ENCODE data around the gene SMCO2.

Gene SMCO2

DNA sequence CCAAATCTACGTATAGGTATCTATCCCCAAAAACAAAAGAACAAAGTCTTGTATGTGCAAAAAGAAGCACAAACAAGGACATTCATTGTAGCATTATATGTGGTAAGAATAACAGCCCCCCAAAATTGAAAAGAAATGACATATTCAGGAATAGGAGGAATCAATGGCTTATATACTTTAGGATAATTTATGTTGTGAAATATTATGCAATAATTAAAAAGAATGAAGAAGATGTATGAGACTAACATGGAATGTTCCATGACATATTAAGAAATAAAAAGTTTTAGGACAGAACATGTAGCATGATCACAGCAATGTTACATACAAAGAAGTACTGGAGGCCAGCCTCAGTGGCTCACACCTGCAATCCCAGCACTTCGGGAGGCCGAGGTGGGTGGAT is 9.1 kb downstream of the SMCO2 start:
- DNase-seq = no peak

DNA sequence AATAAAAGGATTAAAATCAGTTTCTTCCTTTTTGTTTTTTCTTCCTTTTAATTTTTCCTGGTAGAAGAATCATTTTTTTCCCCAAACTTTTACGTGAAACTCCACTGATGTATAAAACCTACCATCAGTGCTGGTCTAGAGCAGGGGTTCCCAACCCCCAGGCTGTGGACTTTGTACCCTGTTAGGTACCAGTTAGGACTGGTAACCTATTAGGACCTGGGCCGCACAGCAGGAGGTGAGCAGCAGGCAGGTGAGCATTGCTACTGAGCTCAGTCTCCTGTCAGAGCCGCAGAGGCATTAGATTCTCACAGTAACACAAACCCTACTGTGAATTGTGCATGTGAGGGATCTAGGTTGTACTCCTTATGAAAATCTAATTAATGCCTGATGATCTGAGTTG is 10.1 kb downstream of the SMCO2 start:
- peak; percentile 10 for DNase-seq

GRCh38 chr12:27460471-27460978 is 14.0 kb downstream of the SMCO2 start:
- DNase-seq = no peak

GRCh38 chr12:27462151-27462694 is 15.7 kb downstream of the SMCO2 start:
- no peak for DNase-seq

DNA sequence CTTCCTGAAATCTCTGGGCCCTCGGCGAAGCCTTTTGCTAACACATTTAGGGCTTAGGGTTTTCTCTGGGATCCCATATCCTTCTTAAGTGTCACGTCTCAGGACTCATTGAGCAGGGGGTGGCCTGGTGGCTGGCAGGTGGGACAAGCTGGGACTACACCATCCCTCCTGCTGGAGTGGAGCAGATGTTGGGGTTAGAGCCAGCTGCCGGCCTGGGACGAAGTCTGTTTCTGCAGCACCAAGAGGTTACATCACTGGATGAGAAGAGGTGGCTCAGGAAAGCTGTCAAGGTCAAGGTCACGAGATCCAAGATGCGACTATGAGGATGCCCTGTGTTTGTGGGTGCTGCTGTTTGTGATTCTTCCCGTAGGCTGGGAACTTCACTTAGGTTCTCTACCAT is 16.3 kb downstream of the SMCO2 start:
- DNase-seq = no peak

DNA sequence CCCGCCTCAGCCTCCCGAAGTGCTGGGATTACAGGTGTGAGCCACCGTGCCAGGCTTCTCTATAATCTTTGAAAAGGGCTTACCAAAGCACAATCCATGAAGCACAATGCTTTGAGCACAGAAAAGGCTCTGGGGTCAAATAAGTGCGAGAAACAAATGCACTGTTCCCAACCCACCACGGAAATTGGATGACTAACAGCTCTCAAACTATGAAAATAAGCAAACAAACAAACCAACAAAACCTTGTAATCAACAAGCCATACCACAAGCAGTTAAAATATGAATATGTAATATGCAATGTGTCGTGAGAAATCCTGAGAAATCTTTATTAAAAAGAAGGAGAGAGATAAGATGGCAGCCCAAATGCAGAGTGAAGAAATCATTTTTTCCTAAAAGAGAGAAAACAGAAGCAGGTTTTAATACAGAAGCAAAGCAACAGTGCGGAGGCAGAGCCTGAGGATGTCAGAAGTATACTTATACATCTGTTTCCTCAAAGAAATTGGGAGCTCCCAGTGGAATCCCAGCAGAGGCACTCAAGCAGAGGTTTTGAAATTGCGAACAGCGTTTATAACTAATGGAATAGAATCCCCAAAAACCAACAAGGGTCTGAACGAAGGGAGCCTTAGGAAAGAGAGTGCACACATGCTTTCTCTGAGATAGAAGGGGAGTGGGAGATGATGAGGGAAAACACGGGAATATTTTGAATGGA is 17.1 kb downstream of the SMCO2 start:
- DNase-seq = no peak

DNA sequence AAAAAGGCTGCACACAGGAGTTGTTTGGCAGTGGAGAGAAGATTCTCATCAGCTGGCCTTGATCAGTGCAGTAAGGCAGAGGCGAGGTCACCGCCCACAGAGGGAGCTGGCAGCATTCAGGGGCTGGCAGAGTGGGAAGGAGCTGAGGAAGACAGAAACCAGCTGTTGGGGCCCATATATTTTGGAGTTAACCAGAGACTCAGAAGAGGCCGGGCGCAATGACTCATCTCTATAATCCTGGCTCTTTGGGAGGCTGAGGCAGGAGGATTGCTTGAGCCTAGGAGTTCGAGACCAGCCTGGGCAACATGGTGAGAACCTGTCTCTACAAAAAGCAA is 17.7 kb downstream of the SMCO2 start:
- no peak for DNase-seq

GRCh38 chr12:27467641-27468040 is 21.1 kb downstream of the SMCO2 start:
- DNase-seq = no peak

GRCh38 chr12:27468241-27468640 is 21.7 kb downstream of the SMCO2 start:
- no peak for DNase-seq

DNA sequence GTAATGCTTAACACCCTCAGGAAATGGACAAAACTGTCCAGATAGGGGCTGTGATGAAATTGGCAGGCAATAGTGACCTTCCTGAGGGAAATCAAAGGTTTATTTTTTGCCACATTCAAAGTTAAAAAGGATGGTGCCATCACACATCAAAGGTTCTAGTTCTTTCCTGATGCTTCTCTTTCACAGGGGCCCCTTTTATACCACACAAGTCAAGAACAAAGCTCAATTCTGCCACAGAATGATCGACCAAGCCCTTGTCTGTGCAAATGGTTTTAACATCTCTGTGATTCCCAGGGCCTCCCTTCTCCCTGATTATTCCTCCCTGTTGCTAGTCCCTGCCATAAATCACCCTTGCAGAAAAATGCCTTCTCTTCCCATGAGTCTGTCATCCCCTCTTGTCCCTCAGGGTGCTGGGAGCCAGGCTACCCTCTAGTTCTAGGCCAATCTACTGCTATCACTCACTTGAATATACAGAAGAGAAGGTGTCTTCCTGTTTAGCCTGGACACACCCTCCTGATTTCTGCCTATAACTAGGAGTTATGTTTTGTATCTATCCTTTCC is 22.7 kb downstream of the SMCO2 start:
- no peak for DNase-seq

GRCh38 chr12:27472604-27473003 is 26.1 kb downstream of the SMCO2 start:
- DNase-seq = no peak

DNA sequence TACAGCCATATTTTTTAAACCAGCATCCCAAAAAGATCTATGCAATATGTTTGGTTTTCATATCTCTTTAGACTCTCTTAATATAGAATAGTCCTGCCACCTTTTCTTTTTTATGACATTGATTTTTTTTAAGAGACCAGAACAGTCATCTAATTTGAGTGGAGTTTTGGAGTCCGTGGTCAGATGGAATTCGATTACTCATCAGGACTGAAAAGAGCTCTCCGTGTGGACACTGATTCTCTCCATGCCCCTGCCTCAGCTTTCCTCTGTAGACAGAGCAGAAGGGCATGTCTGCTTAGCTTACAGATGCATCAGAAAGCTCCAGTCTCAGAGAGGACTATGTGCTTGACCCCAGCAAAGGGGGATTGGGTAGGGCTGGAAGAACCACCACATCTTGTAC is 27.8 kb downstream of the SMCO2 start:
- no peak for DNase-seq

GRCh38 chr12:27477049-27477448 is 30.5 kb downstream of the SMCO2 start:
- no peak for DNase-seq

DNA sequence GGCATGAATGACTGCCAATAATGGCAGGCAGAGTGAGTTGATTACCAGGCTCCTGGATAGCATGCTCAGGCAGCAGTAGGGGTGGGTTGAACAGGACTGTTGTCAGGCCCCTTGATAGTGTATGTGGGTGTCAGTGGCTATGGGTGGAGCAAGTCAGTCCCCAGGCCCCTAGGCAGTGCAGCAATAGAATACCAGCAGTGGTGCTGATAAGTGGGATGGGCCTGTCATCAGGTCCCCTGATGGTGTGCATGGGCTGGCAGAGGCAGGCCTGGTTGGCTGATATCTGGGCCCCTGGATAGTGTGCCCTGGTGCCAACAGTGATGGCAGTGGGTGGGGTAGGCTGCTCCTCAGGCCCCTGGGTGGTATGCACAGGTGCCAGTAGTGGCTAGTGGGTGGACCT is 32.4 kb downstream of the SMCO2 start:
- DNase-seq = no peak

DNA sequence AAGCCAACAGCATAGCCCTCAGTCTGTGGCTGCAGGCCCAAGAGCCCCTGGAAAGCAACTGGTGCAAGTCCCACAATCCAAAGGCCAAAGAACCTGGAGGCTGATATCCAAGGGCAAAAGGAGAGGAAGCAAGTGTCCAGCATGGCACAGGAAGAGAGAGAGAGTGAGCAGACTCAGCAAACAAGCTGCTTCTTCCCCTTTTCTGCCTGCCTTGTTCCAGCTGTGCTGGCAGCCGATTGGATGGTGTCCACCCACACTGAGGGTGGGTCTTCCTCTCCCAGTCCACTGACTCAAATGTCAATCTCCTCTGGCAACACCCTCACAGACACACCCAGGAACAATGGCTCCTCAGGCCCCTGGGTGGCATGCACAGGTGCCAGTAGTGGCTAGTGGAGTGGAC is 33.5 kb downstream of the SMCO2 start:
- no peak for DNase-seq

DNA sequence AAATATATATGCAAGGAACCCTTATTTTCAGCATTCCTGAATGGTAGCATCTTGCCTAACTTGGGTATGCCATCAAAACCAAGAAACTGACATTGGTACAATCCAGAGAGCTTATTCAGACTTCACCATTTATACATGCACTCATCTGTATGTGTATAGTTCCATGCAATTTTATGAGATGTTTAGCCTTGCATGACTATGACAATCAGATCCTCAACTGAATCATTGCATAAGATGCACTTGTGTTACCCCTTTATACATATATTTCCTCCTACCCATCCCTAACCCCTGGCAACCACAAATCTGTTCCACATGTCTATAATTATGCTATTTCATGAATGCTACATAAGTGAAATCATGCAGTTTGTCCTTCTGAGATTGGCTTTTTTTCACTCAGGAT is 40.4 kb downstream of the SMCO2 start:
- no peak for DNase-seq

DNA sequence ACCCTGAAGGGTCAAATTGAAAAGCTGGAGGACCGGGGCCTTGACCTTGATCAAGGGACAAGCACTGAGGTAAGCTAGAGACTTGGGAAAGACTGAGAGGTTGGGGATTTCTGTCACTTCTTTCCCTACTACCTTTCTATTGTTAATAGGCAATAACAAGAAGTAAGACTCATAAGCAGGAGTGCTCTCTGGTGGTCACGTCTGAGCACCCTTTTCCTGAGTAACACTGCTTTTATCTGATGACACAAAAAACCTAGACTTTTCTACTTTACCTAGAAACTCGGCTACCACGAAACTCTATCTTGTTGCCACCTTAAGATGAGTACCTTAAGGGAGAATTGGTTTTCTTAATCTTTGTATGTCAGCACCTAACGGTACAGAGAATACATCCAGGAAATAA is 41.9 kb downstream of the SMCO2 start:
- no peak for DNase-seq

- no peak for DNase-seq
These were observed 44.7 kb downstream of the SMCO2 start for GRCh38 chr12:27491226-27491625.

- DNase-seq = peak; percentile 58
These were observed 46.9 kb downstream of the SMCO2 start for GRCh38 chr12:27493260-27493940.

- no peak for DNase-seq
These were observed 50.9 kb downstream of the SMCO2 start for GRCh38 chr12:27497446-27497845.

DNA sequence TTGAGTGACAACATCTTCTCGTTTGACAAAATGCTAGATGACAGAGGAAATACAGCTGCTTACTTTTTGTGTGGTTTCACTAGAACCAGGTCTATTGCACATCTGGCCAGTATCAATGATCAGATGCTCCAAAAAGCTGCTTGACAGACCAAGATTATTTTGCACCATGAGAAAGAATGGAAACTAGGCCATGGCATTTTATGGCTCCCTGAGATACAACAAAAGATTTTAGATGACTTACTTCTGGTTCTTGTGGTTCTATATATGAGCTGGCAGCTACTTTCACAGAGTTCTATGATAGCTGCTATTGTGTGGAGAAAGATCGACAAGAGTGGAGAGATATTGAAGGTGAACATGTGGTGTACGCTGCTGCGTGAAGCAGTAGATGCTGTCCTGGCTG is 51.6 kb downstream of the SMCO2 start:
- DNase-seq = no peak

- DNase-seq = peak; percentile 71
These were observed 52.2 kb downstream of the SMCO2 start for GRCh38 chr12:27498761-27499160.

DNA sequence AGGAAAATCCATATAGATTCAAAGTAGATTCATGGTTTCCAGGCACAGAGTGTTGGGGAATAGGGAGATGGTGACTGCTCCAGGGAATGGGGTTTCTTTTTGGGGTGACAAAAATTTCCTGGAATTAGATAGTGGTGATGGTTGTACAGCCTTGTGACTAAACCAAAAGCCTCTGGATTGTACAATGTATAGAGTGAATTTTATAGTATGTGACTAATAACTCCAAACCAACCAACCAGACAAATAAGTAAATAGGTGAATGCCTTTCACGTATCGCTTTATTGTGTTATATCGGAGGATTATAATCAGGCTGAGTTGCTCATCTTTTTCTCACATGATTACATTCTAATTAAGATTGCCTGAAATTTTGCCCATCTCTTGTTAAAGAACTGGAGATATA is 52.8 kb downstream of the SMCO2 start:
- DNase-seq = no peak

- no peak for DNase-seq
These were observed 54.0 kb downstream of the SMCO2 start for GRCh38 chr12:27500546-27500945.
